Caco-2 (cell line): ENCODE data around the gene SERPINB6. TPM values are rescaled to one million over a fixed set of nuclear protein-coding genes. Genes with fewer than 3 reads are reported as not detected.

Source experiments
- BruUV-seq: library from RNA; stranded (reverse); fragments of 400-500 nt; replicated peaks from 2 replicates; lab custom pipeline; 2021; lab: Mats Ljungman, UMichigan
- CTCF ChIA-PET: fragments of 300-600 bp; sonication (Branson Sonifier 250); formaldehyde crosslinking; loops from one replicate; lab custom pipeline; 2022; ENCODE audit warnings: antibody characterized with exemption; lab: Charles Lee
- POLR2A ChIA-PET: fragments of 300-600 bp; sonication (Branson Sonifier 250); formaldehyde crosslinking; loops from one replicate; lab custom pipeline; 2022; ENCODE audit warnings: antibody characterized with exemption; lab: Charles Lee
- DNase-seq, 2 experiments: peaks; one replicate each; pipeline versions ENCODE4 v3.0.0 to v3.0.0-alpha.2; 2020 to 2022
- H3K27me3 ChIP-seq: replicated peaks from 2 replicates; pipeline ENCODE4 v1.6.0; 2011; ENCODE audit warnings: low read length; ENCODE audit not compliant: control insufficient read depth, insufficient read depth
- H3K36me3 ChIP-seq: 2 replicates; pipeline ENCODE4 v1.5.1; 2011; ENCODE audit warnings: low read length; ENCODE audit not compliant: control insufficient read depth, insufficient read depth
- H3K4me1 ChIP-seq: fragments of 250-450 bp; sonication (Bioruptor Pico); 2 replicates; pipeline ENCODE4 v1.5.1; 2020; ENCODE audit warnings: mild to moderate bottlenecking
- H3K4me3 ChIP-seq: 2 replicates; pipeline ENCODE4 v1.5.1; 2011; ENCODE audit warnings: low read depth, mild to moderate bottlenecking, control low read depth, low read length
- H3K9me3 ChIP-seq: fragments of 250-450 bp; sonication (Bioruptor Pico); 2 replicates; pipeline ENCODE4 v1.5.1; 2020; ENCODE audit warnings: mild to moderate bottlenecking, moderate library complexity
- H3K27ac Mint-ChIP-seq: one replicate; pipeline ENCODE4 v1.8.0; 2022; ENCODE audit warnings: mixed read lengths; ENCODE audit not compliant: unreplicated experiment
- H3K27me3 Mint-ChIP-seq: one replicate; pipeline ENCODE4 v1.8.0; 2022; ENCODE audit warnings: mixed read lengths; ENCODE audit not compliant: insufficient read depth, unreplicated experiment
- H3K36me3 Mint-ChIP-seq: one replicate; pipeline ENCODE4 v1.8.0; 2022; ENCODE audit warnings: mild to moderate bottlenecking, mixed read lengths; ENCODE audit not compliant: insufficient read depth, unreplicated experiment
- H3K4me1 Mint-ChIP-seq: one replicate; pipeline ENCODE4 v1.8.0; 2022; ENCODE audit warnings: low read depth, mixed read lengths; ENCODE audit not compliant: unreplicated experiment
- H3K4me3 Mint-ChIP-seq: one replicate; pipeline ENCODE4 v1.8.0; 2022; ENCODE audit warnings: mild to moderate bottlenecking, moderate library complexity, mixed read lengths; ENCODE audit not compliant: unreplicated experiment
- H3K9me3 Mint-ChIP-seq: one replicate; pipeline ENCODE4 v1.8.0; 2022; ENCODE audit warnings: mixed read lengths; ENCODE audit not compliant: unreplicated experiment
- intact Hi-C: fragments of 100-400 bp; cut with micrococcal nuclease; formaldehyde crosslinking; loops from one replicate; pipeline ENCODE4 v1.10.0; 2022; ENCODE audit not compliant: unreplicated experiment
- total RNA-seq: library from RNA; stranded (reverse); gene quantifications from 2 replicates; pipeline ENCODE4 v1.2.3, GENCODE V29; 2022
- TF ChIP-seq, protein P1 (sequence below), 2 experiments: fragments of 200-600 bp in 1 of 2; IDR thresholded peaks; 1 replicate in 1 of 2; 2 replicates in 1 of 2; pipeline versions ENCODE4 v1.5.1 to v1.8.0; 2011 to 2022; ENCODE audit warnings: antibody characterized with exemption in 1 of 2, control low read depth in 1 of 2, inconsistent platforms in 1 of 2, low read depth in 1 of 2, low read length in 1 of 2, mild to moderate bottlenecking in 1 of 2, moderate library complexity in 1 of 2; ENCODE audit not compliant: insufficient read depth in 1 of 2, severe bottlenecking in 1 of 2, unreplicated experiment in 1 of 2

SERPINB6 gene
- total RNA-seq, 1 experiment from 2014 or later: 60.0 TPM

GRCh38 chr6:2988094-2988425 is 16.7 kb upstream of the SERPINB6 start:
- Histone ChIP-seq H3K36me3 (no peaks in the 10 kb centered on the region), H3K4me1 (peaks cover 11% of the 10 kb centered on the region)

GRCh38 chr6:2986722-2987221 is 15.4 kb upstream of the SERPINB6 start:
- intact Hi-C loops: no loop called here
- BruUV-seq: no TSS peak
- H3K36me3 ChIP-seq: no peaks in the 10 kb centered on the region
- ChIA-PET POLR2A (no interaction called here), CTCF (interaction anchor here (0.8 to 1.0 kb wide), 2 partner anchors 34 to 122 kb away, joined by 3 to 6 read pairs; no protein-coding TSS in a partner anchor)
- peaks cover 25% of the 10 kb centered on the region for H3K36me3 Mint-ChIP-seq
- no peaks in the 10 kb centered on the region for H3K27me3 Mint-ChIP-seq
- TF ChIP-seq, protein P1, sequence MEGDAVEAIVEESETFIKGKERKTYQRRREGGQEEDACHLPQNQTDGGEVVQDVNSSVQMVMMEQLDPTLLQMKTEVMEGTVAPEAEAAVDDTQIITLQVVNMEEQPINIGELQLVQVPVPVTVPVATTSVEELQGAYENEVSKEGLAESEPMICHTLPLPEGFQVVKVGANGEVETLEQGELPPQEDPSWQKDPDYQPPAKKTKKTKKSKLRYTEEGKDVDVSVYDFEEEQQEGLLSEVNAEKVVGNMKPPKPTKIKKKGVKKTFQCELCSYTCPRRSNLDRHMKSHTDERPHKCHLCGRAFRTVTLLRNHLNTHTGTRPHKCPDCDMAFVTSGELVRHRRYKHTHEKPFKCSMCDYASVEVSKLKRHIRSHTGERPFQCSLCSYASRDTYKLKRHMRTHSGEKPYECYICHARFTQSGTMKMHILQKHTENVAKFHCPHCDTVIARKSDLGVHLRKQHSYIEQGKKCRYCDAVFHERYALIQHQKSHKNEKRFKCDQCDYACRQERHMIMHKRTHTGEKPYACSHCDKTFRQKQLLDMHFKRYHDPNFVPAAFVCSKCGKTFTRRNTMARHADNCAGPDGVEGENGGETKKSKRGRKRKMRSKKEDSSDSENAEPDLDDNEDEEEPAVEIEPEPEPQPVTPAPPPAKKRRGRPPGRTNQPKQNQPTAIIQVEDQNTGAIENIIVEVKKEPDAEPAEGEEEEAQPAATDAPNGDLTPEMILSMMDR (IDR thresholded peaks at IDR 0.05; ENCODE audit: insufficient read depth in 1 of 2, low read depth in 1 of 2, low read length in 1 of 2, severe bottlenecking in 1 of 2, unreplicated experiment in 1 of 2): no peak
- peaks cover 22% of the 10 kb centered on the region for H3K4me1 ChIP-seq
- no peak overlapping the region for H3K4me3 ChIP-seq
- H3K4me1 Mint-ChIP-seq: peaks cover 23% of the 10 kb centered on the region
- no peak overlapping the region for H3K4me3 Mint-ChIP-seq
- no peaks in the 10 kb centered on the region for H3K27me3 ChIP-seq
- H3K9me3 Mint-ChIP-seq: no peaks in the 10 kb centered on the region
- no peak for DNase-seq
- H3K27ac Mint-ChIP-seq: peak overlapping the region; percentile 79
- no peaks in the 10 kb centered on the region for H3K9me3 ChIP-seq

More at GRCh38 chr6:2988094-2988425, 16.7 kb upstream of the SERPINB6 start:
- H3K9me3 ChIP-seq: no peaks in the 10 kb centered on the region
- TF ChIP-seq, protein P1 (IDR thresholded peaks at IDR 0.05; ENCODE audit: insufficient read depth in 1 of 2, low read depth in 1 of 2, low read length in 1 of 2, severe bottlenecking in 1 of 2, unreplicated experiment in 1 of 2): no peak
- Mint-ChIP-seq H3K4me3 (peak overlapping the region; percentile 76), H3K36me3 (peaks cover 25% of the 10 kb centered on the region), H3K4me1 (peaks cover 12% of the 10 kb centered on the region), H3K27me3 (no peaks in the 10 kb centered on the region), H3K27ac (peak overlapping the region; percentile 79), H3K9me3 (no peaks in the 10 kb centered on the region)
- no peaks in the 10 kb centered on the region for H3K27me3 ChIP-seq
- POLR2A ChIA-PET: interaction anchor here (0.6 to 3.6 kb wide), 7 partner anchors 8 to 146 kb away, joined by 3 to 32 read pairs (median 9); partner anchors contain the start of genes NQO2, SERPINB1 and SERPINB6
- intact Hi-C loops: loop anchor here (1.0 to 2.0 kb wide), 3 partner anchors 8 to 45 kb away; partner anchors contain the start of gene SERPINB6
- BruUV-seq: no TSS peak
- peak overlapping the region; percentile 79 for H3K4me3 ChIP-seq
- CTCF ChIA-PET: interaction anchor here (0.6 to 3.3 kb wide), 19 partner anchors 8 to 1865 kb away, joined by 3 to 32 read pairs (median 5); partner anchors contain the start of gene SERPINB1
- DNase-seq: no peak

DNA sequence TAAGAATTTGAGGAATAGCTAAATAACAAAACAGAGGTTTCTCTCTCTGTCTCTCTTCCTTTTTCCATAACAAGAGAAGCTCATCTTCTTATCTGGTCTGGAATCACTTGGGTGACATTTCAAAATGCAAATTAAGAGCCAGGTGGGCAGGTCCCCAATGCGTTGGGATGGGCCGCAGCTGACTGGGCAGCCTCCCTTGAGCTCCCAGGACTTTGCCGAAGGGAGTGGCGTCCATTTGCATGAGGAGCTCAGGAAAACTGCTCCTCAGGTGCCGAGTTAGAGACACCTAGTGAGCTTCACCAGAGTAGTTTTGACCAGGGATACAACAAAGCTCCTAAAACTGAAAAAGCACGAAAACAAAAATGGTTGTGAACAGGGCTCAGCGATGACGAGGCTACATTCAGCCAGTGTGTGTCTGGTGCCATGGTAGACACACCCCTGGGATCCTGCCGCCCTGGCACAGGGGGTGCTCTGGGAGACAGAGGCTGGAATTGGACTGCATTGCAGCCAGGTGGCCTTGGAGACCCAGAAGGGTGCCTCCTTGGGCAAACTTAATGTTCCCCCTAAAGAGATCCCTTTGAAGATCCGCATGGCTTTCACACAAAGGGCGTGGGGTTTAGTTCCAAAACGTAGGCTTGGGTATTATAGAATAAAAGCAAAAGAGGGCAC is 13.5 kb upstream of the SERPINB6 start:
- Histone ChIP-seq H3K27me3 (no peaks in the 10 kb centered on the region), H3K36me3 (no peaks in the 10 kb centered on the region), H3K9me3 (no peaks in the 10 kb centered on the region), H3K4me1 (peaks cover 34% of the 10 kb centered on the region), H3K4me3 (no peak overlapping the region)
- Mint-ChIP-seq H3K4me3 (no peak overlapping the region), H3K36me3 (peaks cover 22% of the 10 kb centered on the region), H3K27ac (no peak overlapping the region), H3K27me3 (no peaks in the 10 kb centered on the region), H3K9me3 (no peaks in the 10 kb centered on the region), H3K4me1 (peaks cover 38% of the 10 kb centered on the region)
- POLR2A ChIA-PET: no interaction called here
- BruUV-seq: no TSS peak
- TF ChIP-seq, protein P1 (IDR thresholded peaks at IDR 0.05; ENCODE audit: insufficient read depth in 1 of 2, low read depth in 1 of 2, low read length in 1 of 2, severe bottlenecking in 1 of 2, unreplicated experiment in 1 of 2): no peak
- CTCF ChIA-PET: interaction anchor here (1.0 kb wide), 2 partner anchors 13 to 32 kb away, joined by 3 to 4 read pairs; partner anchors contain the start of gene SERPINB6
- no peak for DNase-seq
- intact Hi-C loops: no loop called here
